Activated CD8-positive, alpha-beta memory T cell treated with anti-CD3 and anti-CD28 coated beads, Interleukin-2, amount 50 U/mL, for 4 hours (primary cell): Measurements from ENCODE around the gene BMI1.
A peak's percentile ranks its signal among the peaks of the same experiment; 100 is the strongest.
"Not testable (repeated sequence)": the region's sequence is repeated elsewhere in the genome, so short reads cannot be mapped to it uniquely, and the experiment has no call there.

Experiments used
- DNase-seq: peaks from one replicate; pipeline ENCODE4 v3.0.0-alpha.2; 2020

The BMI1 gene

DNA sequence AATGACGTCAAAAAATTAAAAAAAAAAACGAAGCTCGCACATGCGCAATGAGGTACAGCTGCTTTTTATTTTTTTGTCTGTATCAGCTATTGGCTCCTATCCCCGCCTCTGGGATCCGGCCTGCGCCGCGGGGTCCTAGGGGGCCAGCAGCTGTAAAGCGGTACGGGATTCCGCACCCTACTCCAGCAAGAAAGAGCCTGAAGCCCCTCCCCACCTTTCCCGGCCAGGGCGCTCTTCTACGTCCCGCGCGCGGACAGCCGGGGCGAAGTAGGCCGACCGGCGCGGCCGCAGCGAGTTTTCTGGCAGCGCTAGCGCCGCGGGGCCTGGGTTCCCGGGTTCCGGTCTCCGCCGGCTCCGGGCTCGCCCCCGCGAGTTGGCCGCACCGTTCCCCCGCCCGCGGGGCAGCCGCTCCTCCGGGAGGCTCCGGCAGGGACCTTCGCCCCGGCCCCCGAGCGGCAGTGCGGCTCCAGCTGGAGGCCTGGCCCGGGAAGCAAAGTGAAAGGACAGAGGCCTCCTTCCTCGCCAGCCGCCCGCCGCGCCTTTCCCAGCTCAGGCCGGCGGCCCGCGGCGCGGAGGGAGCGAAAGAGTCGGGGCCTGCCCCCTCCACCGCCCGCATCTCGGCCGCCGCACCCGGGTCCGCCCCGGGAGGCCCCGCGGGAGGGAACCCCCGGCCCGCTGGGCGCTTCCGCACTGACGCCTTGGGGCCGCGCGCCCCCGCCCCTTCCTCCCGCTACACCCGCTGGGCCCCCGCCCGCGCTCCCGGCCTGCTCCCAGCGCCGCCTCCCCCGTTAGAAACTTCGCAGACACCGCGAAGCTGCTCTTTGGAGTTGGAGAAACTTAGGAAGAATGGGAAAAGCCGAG is 19.7 kb downstream of the BMI1 start:
- peak; percentile 49 for DNase-seq

DNA sequence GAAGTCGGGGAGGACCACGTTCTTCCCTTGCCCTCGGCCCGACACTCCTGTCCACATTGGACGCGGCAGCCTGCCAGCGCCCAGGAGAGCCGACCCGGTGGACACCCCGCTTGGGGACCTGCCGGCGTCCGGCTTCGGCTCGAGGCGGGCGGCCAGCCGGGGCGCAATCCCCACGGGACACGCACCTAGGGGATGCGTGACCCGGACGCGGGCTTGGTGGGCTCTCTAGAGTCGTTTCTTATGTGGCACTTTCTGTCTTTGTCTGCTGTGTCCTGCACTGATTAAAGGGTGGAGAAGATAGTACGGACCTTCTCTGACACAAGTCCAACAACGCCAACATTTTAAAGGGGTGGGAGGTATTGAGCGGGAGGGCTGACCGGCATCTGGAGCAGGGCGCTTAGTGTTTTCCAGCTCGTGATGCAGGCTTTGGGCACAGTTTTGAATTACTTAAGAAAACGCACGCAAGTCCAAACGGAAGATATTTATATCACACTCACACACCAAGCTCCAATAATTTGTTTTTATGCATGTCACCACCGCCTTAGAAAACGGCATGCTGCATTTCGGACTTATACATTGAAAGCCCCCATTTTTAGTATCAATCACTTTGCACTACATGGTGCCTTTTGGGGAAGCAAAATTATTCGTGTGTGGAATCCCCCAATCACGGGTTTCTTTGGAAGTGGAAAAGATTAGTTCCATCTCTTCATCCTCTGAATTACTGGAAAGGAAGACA is 20.5 kb downstream of the BMI1 start:
- no peak for DNase-seq

DNA sequence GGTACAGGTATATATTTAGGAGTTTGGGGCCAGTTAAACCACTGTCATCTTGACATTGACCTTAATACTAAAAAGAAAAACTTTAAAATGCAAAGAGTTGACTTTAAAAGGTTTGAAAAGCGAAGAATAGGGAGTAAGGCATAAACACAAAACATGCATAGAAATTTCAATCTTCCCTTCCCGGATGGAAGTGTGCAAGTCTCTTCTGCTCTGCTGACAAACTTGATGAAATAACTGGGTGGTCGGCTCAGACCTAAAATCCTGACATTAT is 21.0 kb downstream of the BMI1 start:
- DNase-seq: no peak

- DNase-seq: no peak
These were observed 21.5 kb downstream of the BMI1 start for GRCh38 chr10:22342421-22342820.

DNA sequence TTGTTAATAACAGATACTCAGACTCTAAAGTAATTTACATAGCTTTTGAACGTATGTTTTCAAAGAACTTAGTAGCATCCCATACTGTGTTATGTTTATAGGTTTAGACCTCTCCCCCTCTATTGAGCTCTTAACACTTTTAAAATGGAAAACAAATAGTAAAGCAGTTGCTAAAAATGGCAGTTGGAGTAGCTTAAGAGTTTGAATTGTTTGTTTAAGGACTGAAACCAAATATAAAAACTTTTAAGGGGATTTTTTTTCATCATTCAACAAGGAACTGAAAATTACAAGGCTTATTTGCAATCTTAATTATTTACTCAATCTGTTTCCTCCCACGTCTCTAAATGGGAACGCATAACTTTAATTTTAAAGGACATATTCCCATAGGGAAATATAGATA is 22.8 kb downstream of the BMI1 start:
- DNase-seq: no peak

GRCh38 chr10:22344249-22344648 is 23.4 kb downstream of the BMI1 start:
- DNase-seq: no peak

DNA sequence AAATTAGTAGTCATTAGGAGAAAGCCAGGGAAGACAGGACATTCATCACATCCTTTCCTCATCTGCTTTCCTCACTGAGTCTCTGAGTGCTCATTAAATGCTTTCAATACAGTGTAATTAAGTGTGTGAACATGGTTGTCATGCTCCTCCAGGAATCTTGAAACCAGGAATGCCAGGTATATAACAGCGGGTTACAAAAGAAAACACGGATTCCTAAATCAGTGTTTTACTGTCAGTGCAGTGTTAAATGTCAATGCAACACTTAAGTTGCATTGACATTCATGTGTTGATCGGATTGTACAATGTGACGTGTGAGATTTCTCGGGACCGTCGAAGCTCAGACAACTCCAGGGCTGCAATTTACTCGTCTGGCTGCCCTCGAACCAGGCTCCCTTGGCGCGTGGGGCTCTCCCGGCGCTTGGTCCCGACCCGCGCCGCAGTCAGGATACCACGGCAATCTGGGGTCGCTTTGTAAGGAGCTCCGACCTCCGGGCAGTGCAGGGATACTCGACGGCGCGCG is 23.9 kb downstream of the BMI1 start:
- no peak for DNase-seq

GRCh38 chr10:22345301-22346095 is 24.6 kb downstream of the BMI1 start, which contains the start of gene SPAG6:
Gene SPAG6, plus strand, starts transcription at chr10:22345496. Its CDS starts 116 bp downstream, at chr10:22345612.
- peak; percentile 35 for DNase-seq

DNA sequence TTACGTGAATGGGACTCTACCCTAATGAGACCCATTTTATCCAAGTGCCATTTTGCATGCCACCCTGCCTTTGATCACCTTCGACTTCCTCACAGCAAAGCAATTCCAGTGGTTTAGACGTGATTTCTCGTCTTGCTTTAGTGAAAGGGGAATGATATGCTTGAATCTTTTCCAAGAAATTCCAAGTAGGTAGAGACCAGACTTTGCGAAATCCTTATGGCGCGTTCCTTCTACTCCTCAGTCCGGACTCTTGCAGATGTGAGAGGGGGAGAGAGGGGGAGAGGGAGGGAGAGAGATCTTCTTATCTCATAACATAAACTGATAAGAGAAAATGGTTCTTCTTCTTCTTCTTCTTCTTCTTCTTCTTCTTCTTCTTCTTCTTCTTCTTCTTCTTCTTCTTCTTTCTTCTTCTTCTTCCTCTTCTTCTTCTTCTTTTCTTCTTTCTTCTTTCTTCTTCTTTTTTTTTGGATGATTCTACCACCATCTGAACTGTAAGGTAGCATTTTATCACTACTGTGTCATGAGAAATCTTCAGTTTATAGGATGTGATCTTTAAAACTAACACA is 25.3 kb downstream of the BMI1 start:
- DNase-seq: no peak

DNA sequence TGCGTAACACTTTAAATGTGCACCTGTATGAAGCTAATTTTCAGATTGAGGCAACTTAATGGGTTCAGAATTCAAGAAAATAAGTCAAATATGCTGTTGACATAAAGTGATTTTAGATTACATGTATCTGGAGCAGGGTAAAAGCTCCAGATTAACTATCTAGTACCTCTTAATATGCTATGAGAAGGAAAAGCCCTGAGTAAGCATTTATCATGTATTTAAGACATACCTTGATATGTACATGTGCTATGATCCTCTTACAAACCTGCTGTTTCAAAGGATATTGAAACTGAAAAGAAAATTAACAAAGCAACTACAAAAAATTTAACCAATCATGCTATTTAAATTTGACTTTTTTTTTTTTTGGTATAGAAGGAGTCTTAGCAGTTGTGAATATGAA is 28.9 kb downstream of the BMI1 start:
- no peak for DNase-seq

DNA sequence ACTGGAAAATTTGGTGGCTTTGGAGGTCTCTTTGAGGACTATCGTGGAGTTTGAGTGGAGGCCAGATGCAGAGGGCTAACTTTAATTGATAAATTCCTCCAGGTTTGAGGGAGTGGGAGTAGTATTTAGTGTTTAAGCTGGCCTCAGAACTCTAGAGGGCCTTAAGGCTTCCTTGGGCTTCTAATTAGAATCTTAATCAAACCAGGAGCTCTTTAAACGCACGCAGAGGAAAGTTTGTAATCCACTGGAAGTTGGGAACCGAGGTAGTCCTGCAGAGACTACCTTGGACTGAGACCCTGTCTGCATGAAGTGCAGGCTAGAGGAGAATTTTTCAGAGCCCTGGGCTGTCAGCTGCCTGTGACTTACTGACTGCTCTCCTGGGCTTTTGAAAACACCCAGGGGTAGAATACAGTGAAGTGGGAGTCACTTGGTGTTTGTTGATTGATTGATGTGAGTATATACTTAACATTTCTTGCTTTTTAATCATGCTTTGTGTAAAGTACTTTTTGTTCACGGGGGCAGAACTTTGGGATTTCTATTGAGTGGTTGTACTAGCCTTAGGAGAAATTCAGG is 30.3 kb downstream of the BMI1 start:
- no peak for DNase-seq

DNA sequence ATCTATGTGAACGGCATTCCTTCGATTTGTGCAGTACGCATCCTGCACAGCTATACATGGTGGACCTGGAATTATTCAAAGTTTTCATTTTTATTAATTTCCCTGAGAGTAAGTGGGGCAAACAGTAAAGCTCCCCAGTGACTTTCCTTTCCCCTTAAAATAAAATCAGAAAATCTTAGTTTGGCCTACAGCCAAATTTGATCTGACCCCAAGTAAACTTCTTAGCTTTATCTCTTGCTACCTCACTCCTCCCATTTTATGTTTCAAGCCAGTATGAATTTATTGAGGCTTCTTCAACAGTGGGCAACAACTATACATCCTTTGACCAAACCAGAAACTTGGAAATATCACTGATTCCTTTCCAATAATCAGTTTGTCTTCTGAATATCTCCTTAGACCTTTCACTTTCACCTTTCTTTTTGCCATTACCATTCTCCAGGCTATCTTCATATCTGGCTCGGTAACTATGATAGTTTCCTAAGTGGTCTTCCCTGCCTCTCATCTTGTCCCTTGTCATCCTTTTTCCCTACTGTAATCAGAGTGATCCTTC is 35.5 kb downstream of the BMI1 start:
- no peak for DNase-seq

- not testable (repeated sequence) for DNase-seq
These were observed 36.9 kb downstream of the BMI1 start for GRCh38 chr10:22357770-22358169.

DNA sequence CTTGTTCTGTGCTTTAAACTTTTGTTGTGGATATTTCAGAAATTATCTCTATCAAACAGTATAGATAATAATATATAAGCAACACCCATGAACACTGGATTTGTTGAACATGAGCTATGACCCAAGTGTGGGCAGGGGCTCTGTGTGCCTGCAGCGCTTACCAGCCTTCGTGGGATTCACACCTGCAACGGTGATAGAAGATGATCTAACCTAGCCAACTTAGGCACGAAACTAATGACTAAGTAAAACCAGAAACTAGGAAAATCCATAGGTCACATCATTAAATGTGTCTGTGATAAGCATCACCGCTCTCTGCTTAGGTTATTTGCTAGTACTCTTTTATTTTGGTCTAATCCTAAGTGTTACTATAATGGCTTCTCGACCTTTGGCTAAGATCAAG is 42.4 kb downstream of the BMI1 start:
- no peak for DNase-seq

GRCh38 chr10:22364407-22365140 is 43.7 kb downstream of the BMI1 start:
- DNase-seq: no peak

GRCh38 chr10:22365233-22365632 is 44.3 kb downstream of the BMI1 start:
- no peak for DNase-seq

DNA sequence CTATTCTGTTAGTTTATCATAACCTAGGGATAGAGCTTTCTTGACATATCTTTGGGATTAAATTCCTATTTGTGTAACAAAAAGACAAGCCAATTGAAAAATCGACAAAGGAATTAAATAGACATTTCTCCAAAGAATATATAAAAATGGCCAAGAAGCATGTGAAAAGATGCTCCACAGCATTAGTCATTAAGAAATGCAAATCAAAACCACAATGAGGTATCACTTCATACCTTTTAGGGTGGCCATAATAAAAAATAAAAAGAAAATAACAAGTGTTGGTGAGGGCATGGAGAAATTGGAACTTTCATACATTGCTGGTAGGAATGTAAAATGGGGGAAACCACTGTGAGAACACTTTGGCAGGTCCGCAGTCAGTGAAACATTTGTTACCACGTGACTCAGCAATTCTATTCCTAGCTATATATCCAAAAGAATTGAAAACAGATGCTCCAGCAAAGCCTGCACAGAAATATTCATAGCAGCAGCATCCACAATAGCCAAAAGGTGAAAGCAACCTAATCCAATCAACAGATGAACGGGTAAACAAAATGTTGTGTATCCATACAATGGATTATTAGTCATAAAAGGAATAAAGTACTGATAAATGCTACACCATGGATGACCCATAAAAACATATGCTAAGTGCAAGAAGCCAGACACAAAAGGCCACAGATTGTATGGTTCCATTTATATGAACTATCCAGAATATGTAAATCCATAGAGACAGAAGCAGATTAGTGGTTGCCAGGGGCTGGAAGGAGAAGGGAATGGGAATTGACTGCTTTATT is 44.9 kb downstream of the BMI1 start:
- DNase-seq: no peak

GRCh38 chr10:22366435-22366703 is 45.5 kb downstream of the BMI1 start:
- DNase-seq: no peak

- no peak for DNase-seq
These were observed 45.9 kb downstream of the BMI1 start for GRCh38 chr10:22366771-22367170.

GRCh38 chr10:22367471-22367870 is 46.6 kb downstream of the BMI1 start:
- no peak for DNase-seq

DNA sequence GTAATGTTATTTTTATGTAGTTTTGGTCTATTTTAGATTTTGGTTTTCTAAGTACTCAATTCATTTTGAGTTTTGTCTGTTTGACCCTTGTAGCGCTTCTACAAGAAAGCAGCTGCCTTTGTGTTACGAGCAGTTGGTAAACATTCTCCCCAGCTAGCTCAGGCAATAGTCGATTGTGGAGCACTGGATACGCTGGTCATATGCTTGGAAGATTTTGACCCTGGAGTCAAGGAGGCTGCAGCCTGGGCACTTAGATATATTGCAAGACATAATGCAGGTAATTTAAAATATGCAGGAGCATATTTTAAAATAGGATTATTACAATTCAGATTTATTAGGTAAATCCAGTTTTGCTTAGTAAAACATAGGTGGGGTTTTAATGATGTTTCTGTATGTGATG is 47.5 kb downstream of the BMI1 start:
- no peak for DNase-seq
